IPS DF 6.9 (cell line): ENCODE measurements around the gene BCL7A.
"Not testable (repeated sequence)": the region's sequence is repeated elsewhere in the genome, so short reads cannot be mapped to it uniquely, and the experiment has no call there.

Source experiments
- DNase-seq: peaks from one replicate; pipeline ENCODE4 v3.0.0-alpha.2; 2013; ENCODE audit warnings: low read depth, low spot score
- H3K27ac ChIP-seq: one replicate; pipeline ENCODE4 v1.5.1; 2013; ENCODE audit warnings: low read length, control low read depth
- H3K27me3 ChIP-seq: 2 replicates; pipeline ENCODE4 v1.6.1; 2013; ENCODE audit warnings: mild to moderate bottlenecking, low read length; ENCODE audit not compliant: control insufficient read depth, insufficient read depth
- H3K36me3 ChIP-seq: 2 replicates; pipeline ENCODE4 v1.6.1; 2013; ENCODE audit warnings: low read length; ENCODE audit not compliant: control insufficient read depth, insufficient read depth
- H3K4me1 ChIP-seq: 2 replicates; pipeline ENCODE4 v1.6.1; 2013; ENCODE audit warnings: low read length; ENCODE audit not compliant: control insufficient read depth, insufficient read depth
- H3K4me3 ChIP-seq: 2 replicates; pipeline ENCODE4 v1.5.1; 2013; ENCODE audit warnings: mild to moderate bottlenecking, low read length
- H3K9me3 ChIP-seq: 2 replicates; pipeline ENCODE4 v1.6.1; 2013; ENCODE audit warnings: low read length, inconsistent platforms; ENCODE audit not compliant: control insufficient read depth, insufficient read depth
- WGBS: extraction: QIAGEN DNeasy Blood & Tissue Kit; methylation state at CpG from one replicate; pipeline ENCODE4 v1.1.7; 2013; ENCODE audit warnings: mixed read lengths, missing lambda C conversion rate; ENCODE audit not compliant: insufficient read length, insufficient coverage; 5-methylcytosine and 5-hydroxymethylcytosine counted together

Gene BCL7A

GRCh38 chr12:122096591-122097149 lies 75.0 kb downstream of the BCL7A start:
- no peak for DNase-seq
- WGBS: no CpG with 5 or more reads among the region's 20 CpGs

GRCh38 chr12:122097584-122097926 lies 75.9 kb downstream of the BCL7A start:
- no peak for DNase-seq
- H3K36me3 ChIP-seq: no peaks in the 10 kb centered on the region
- H3K4me1 ChIP-seq: peaks cover 4% of the 10 kb centered on the region
- H3K9me3 ChIP-seq: no peaks in the 10 kb centered on the region
- H3K4me3 ChIP-seq: no peak overlapping the region
- no CpG with 5 or more reads among the region's 2 CpGs for whole genome bisulfite sequencing
- no peaks in the 10 kb centered on the region for H3K27me3 ChIP-seq
- H3K27ac ChIP-seq: no peak overlapping the region

More at GRCh38 chr12:122096591-122097149, 75.0 kb downstream of the BCL7A start:
- Histone ChIP-seq H3K27me3 (no peaks in the 10 kb centered on the region), H3K36me3 (no peaks in the 10 kb centered on the region), H3K27ac (no peak overlapping the region), H3K4me3 (no peak overlapping the region), H3K9me3 (no peaks in the 10 kb centered on the region), H3K4me1 (peaks cover 4% of the 10 kb centered on the region)

- Histone ChIP-seq H3K27me3 (no peaks in the 10 kb centered on the region), H3K4me1 (peaks cover 4% of the 10 kb centered on the region), H3K36me3 (no peaks in the 10 kb centered on the region), H3K4me3 (no peak overlapping the region), H3K9me3 (no peaks in the 10 kb centered on the region), H3K27ac (no peak overlapping the region)
- no CpG with 5 or more reads among the region's 10 CpGs for WGBS
- DNase-seq: no peak
These were observed 76.5 kb downstream of the BCL7A start for GRCh38 chr12:122097927-122098756.

GRCh38 chr12:122099280-122099749 lies 77.6 kb downstream of the BCL7A start:
- Histone ChIP-seq H3K36me3 (no peaks in the 10 kb centered on the region), H3K27ac (no peak overlapping the region), H3K4me3 (no peak overlapping the region), H3K4me1 (peaks cover 4% of the 10 kb centered on the region), H3K27me3 (no peaks in the 10 kb centered on the region), H3K9me3 (no peaks in the 10 kb centered on the region)
- no CpG with 5 or more reads among the region's 6 CpGs for WGBS
- no peak for DNase-seq

GRCh38 chr12:122099856-122100255 lies 78.2 kb downstream of the BCL7A start:
- no peaks in the 10 kb centered on the region for H3K9me3 ChIP-seq
- H3K27ac ChIP-seq: no peak overlapping the region
- no CpG with 5 or more reads among the region's 3 CpGs for WGBS
- H3K4me1 ChIP-seq: peaks cover 4% of the 10 kb centered on the region
- no peaks in the 10 kb centered on the region for H3K27me3 ChIP-seq
- no peaks in the 10 kb centered on the region for H3K36me3 ChIP-seq
- H3K4me3 ChIP-seq: no peak overlapping the region
- no peak for DNase-seq

- Histone ChIP-seq H3K27me3 (no peaks in the 10 kb centered on the region), H3K36me3 (no peaks in the 10 kb centered on the region), H3K4me1 (peaks cover 4% of the 10 kb centered on the region), H3K9me3 (no peaks in the 10 kb centered on the region), H3K27ac (no peak overlapping the region), H3K4me3 (no peak overlapping the region)
- WGBS: no CpG with 5 or more reads among the region's 1 CpG
- DNase-seq: no peak
These were observed 78.9 kb downstream of the BCL7A start for GRCh38 chr12:122100568-122100967.

- DNase-seq: no peak
These were observed 80.6 kb downstream of the BCL7A start for GRCh38 chr12:122102331-122102730.

GRCh38 chr12:122104844-122105243 lies 83.2 kb downstream of the BCL7A start:
- WGBS: no CpG with 5 or more reads among the region's 7 CpGs
- H3K4me3 ChIP-seq: no peak overlapping the region
- no peak overlapping the region for H3K27ac ChIP-seq
- H3K9me3 ChIP-seq: no peaks in the 10 kb centered on the region
- H3K4me1 ChIP-seq: no peaks in the 10 kb centered on the region
- no peak for DNase-seq
- H3K27me3 ChIP-seq: no peaks in the 10 kb centered on the region
- H3K36me3 ChIP-seq: no peaks in the 10 kb centered on the region

More at GRCh38 chr12:122102331-122102730, 80.6 kb downstream of the BCL7A start:
- H3K4me1 ChIP-seq: peaks cover 4% of the 10 kb centered on the region
- H3K27me3 ChIP-seq: no peaks in the 10 kb centered on the region
- no peak overlapping the region for H3K27ac ChIP-seq
- no peaks in the 10 kb centered on the region for H3K9me3 ChIP-seq
- no peak overlapping the region for H3K4me3 ChIP-seq
- WGBS: no CpG with 5 or more reads among the region's 3 CpGs
- no peaks in the 10 kb centered on the region for H3K36me3 ChIP-seq

- H3K9me3 ChIP-seq, DNase-seq, H3K27me3 ChIP-seq, H3K4me3 ChIP-seq, H3K36me3 ChIP-seq, H3K27ac ChIP-seq, H3K4me1 ChIP-seq: not testable (repeated sequence)
- no CpG with 5 or more reads among the region's 11 CpGs for WGBS
These were observed 83.8 kb downstream of the BCL7A start for GRCh38 chr12:122105496-122105895.

- Histone ChIP-seq H3K4me3 (no peak overlapping the region), H3K27ac (no peak overlapping the region), H3K4me1 (no peaks in the 10 kb centered on the region), H3K36me3 (no peaks in the 10 kb centered on the region), H3K9me3 (no peaks in the 10 kb centered on the region), H3K27me3 (no peaks in the 10 kb centered on the region)
- no peak for DNase-seq
- WGBS: no CpG with 5 or more reads among the region's 8 CpGs
These were observed 85.2 kb downstream of the BCL7A start for GRCh38 chr12:122106843-122107242.
